B cell (primary cell): ENCODE measurements around the gene CLEC4A.

ENCODE experiments used
- CTCF ChIP-seq: fragments of 200-600 bp; IDR thresholded peaks from one replicate; pipeline ENCODE4 v1.8.0; 2022; ENCODE audit warnings: antibody characterized with exemption, mild to moderate bottlenecking
- EZH2 ChIP-seq: IDR thresholded peaks from 2 replicates; pipeline ENCODE4 v1.6.1; 2012; ENCODE audit warnings: borderline replicate concordance, low read depth, mild to moderate bottlenecking, moderate library complexity, low read length; ENCODE audit not compliant: insufficient read depth, poor library complexity, severe bottlenecking

GRCh38 chr12:8156416-8156815, 33.0 kb downstream of the CLEC4A start:
- no peak for TF ChIP-seq CTCF
- no peak for TF ChIP-seq EZH2
